Kidney epithelial cell (primary cell): Measurements from ENCODE around the gene ATF5. TPM values are rescaled to one million over a fixed set of nuclear protein-coding genes. Genes with fewer than 3 reads are reported as not detected.
"Not testable (repeated sequence)": the region's sequence is repeated elsewhere in the genome, so short reads cannot be mapped to it uniquely, and the experiment has no call there.

Source experiments
- DNase-seq: peaks from one replicate; pipeline ENCODE4 v3.0.0-alpha.2; 2010; ENCODE audit warnings: low read depth
- H3K27me3 ChIP-seq: 2 replicates; pipeline ENCODE4 v1.6.0; 2011; ENCODE audit warnings: low read length; ENCODE audit not compliant: control insufficient read depth, insufficient read depth
- H3K36me3 ChIP-seq: 2 replicates; pipeline ENCODE4 v1.5.1; 2011; ENCODE audit warnings: low read length; ENCODE audit not compliant: control insufficient read depth, insufficient read depth
- H3K4me3 ChIP-seq: 2 replicates; pipeline ENCODE4 v1.5.1; 2011; ENCODE audit warnings: low read depth, mild to moderate bottlenecking, control low read depth, low read length
- total RNA-seq: library from RNA; depleted of rRNA; stranded (reverse); fragments of >200 nt; gene quantifications from 2 replicates; pipeline ENCODE4 v1.2.3, GENCODE V29; 2015
- TF ChIP-seq, protein P1 (sequence below): IDR thresholded peaks from 2 replicates; pipeline ENCODE4 v1.5.1; 2011; ENCODE audit warnings: mild to moderate bottlenecking, moderate library complexity, low read length, control low read depth, inconsistent platforms; ENCODE audit not compliant: insufficient read depth, poor library complexity, severe bottlenecking

The ATF5 gene
- total RNA-seq, 1 donor from 2014 or later = 22.4 TPM

DNA sequence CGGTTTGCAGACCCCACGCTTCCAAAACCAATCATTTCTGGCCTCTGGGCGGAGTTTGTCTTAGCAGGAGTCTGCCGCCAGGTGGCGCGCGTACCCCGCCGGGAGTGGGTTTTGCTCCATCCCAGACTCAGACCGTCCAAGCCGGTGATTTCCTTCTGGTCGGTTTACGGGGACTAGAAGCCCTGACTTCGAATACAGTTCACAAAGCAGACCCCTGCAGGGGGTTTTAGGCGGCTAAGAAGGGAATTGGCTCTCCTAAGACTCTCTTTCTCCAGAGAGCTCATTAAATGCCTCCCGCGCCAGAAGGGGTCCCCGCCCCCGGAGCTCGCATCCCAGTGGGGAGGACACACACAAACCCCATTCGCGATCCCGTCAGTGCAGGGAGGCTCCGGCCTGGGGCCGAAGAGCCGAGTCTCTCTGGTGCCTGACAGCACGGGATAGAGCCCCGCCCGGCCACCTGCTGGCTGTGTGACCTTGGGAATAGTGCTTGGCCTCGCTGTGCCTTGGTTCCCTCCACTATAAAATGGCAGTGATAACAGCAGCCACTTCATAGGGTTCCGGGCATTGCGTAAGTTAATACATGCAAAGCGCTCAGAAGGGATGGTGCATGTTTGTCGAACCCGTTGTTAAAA lies 8.9 kb downstream of the ATF5 start:
- peaks cover 2% of the 10 kb centered on the region for H3K27me3 ChIP-seq
- peaks cover under 1% of the 10 kb centered on the region for H3K36me3 ChIP-seq
- DNase-seq = no peak
- peak overlapping the region; percentile 3 for H3K4me3 ChIP-seq
- TF ChIP-seq, protein P1, sequence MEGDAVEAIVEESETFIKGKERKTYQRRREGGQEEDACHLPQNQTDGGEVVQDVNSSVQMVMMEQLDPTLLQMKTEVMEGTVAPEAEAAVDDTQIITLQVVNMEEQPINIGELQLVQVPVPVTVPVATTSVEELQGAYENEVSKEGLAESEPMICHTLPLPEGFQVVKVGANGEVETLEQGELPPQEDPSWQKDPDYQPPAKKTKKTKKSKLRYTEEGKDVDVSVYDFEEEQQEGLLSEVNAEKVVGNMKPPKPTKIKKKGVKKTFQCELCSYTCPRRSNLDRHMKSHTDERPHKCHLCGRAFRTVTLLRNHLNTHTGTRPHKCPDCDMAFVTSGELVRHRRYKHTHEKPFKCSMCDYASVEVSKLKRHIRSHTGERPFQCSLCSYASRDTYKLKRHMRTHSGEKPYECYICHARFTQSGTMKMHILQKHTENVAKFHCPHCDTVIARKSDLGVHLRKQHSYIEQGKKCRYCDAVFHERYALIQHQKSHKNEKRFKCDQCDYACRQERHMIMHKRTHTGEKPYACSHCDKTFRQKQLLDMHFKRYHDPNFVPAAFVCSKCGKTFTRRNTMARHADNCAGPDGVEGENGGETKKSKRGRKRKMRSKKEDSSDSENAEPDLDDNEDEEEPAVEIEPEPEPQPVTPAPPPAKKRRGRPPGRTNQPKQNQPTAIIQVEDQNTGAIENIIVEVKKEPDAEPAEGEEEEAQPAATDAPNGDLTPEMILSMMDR = peak; percentile 98

DNA sequence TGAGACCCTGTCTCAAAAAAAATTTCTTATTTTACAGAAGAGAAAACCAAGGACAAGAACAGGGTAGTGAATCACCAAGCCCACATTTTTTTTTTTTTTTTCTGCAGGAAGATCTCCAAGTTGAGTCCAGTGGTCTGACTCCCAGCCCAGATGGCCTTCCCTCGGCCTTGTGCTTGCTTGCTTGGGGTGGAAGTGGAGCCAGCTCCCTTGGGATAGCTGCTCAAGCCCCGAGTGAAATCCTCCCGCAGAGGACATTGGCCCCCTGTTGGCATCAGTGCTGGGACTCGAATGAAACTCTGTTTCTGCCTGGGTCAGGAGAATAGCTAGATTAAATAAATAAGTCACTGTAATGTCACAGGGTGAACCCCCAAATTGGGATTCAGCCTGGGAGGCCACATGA lies 9.7 kb downstream of the ATF5 start:
- H3K27me3 ChIP-seq = peaks cover 2% of the 10 kb centered on the region
- H3K36me3 ChIP-seq = no peaks in the 10 kb centered on the region
- H3K4me3 ChIP-seq = no peak overlapping the region
- DNase-seq = no peak
- TF ChIP-seq, protein P1 = no peak

DNA sequence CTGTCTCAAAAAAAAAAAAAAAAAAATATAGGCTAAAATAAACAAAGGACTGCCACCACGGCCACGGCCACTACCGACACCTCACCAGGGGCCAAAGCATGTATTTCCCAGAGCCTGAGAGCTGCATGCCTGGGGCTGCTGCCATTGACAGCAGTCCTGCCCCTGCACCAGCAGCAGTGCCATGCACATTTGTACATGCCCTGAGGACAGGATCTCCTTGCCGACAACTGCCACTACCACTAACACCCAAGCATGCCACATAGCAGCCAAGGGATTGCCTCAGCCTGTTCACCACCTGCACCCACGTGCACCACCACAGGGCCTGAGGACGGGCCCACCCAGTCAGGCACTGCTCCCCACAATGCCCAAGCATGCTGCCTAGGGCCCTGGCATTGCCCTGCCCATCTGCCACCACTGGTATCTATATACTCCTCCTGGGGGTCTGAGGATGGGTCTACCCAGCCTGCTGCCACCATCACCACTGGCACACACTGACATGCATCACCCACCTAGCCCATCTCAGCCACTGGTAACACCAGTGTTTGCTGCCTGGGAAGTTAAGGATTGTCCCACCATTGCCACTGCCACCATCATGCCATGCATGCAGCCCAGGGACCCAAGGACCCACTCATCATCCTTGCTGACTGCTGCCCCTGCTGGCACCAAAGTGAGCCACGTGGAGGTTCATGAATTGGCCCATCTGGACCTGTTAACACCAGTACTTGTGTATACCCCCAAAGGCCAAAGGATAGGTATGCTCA lies 10.9 kb downstream of the ATF5 start:
- Histone ChIP-seq H3K27me3 (peaks cover 2% of the 10 kb centered on the region), H3K4me3 (no peak overlapping the region), H3K36me3 (no peaks in the 10 kb centered on the region)
- TF ChIP-seq, protein P1 = no peak
- DNase-seq = no peak

DNA sequence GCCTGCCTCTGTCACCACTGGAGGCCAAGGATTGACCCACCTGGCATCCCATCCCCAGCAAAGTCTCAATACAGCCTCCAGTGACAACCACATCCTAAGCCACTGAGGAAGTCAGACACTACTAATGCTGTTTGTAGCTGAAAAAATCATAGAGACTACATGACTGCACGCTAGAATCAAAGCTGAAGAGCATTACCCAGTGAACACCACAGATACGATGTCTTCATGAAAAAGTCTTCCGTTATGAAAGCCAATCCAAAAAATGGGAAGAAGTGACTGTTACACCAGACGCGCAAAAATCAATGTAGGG lies 11.4 kb downstream of the ATF5 start:
- DNase-seq = no peak
- TF ChIP-seq, protein P1 = no peak
- H3K27me3 ChIP-seq = peaks cover 2% of the 10 kb centered on the region
- no peaks in the 10 kb centered on the region for H3K36me3 ChIP-seq
- H3K4me3 ChIP-seq = no peak overlapping the region

DNA sequence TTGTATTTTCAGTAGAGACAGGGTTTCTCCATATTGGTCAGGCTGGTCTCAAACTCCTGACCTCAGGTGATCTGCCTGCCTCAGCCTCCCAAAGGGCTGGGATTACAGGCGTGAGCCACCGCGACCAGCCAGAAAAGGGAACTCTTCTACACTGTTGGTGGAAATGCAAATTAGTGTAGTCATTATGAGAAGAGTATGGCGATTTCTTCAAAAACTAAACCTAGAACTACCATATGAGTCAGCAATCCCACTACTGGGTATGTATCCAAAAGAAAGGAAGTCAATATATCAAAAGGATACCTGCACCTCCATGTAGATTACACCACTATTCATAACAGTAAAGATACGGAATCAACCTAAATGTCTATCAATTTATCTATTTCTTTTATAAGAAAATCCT lies 15.6 kb downstream of the ATF5 start:
- H3K27me3 ChIP-seq, DNase-seq, H3K4me3 ChIP-seq, H3K36me3 ChIP-seq: not testable (repeated sequence)

DNA sequence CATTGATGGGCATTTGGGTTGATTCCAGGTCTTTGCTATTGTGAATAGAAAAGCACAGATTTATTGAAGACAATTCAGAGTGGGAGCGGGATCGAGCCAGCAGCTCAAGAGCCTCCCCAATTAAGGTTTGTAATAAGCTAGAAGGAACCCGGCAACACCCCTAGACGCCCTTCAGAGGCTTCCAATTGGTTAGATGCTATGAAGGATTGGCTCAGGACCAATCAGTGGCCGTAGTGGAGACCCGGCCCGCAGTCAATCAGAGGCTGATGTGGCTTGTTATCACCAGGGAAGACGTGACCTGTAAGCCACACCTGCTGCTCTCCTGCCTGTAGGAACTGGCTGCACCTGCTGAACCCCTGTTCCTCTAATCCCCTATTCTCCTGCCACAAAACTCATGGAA lies 17.4 kb downstream of the ATF5 start:
- no peak for DNase-seq
- TF ChIP-seq, protein P1 = no peak
- Histone ChIP-seq H3K36me3 (no peaks in the 10 kb centered on the region), H3K4me3 (no peak overlapping the region), H3K27me3 (no peaks in the 10 kb centered on the region)
